DND-41 (cell line): ENCODE results near the gene MFSD12.

Source experiments
- ATAC-seq: fragments of 200-7000 bp; cut with Tn5 transposase; 3 replicates; pipeline ENCODE4 v1.9.1; 2021; ENCODE audit warnings: low read depth; ENCODE audit not compliant: insufficient read depth
- DNase-seq: peaks from one replicate; pipeline ENCODE4 v3.0.0-alpha.2; 2020
- H2AFZ ChIP-seq: 2 replicates; pipeline ENCODE4 v1.6.0; 2012; ENCODE audit warnings: low read depth, low read length
- H3K27ac ChIP-seq: 2 replicates; pipeline ENCODE4 v1.5.1; 2012; ENCODE audit warnings: low read length, inconsistent platforms
- H3K27me3 ChIP-seq: fragments of 200-600 bp; sonication (generic); 2 replicates; pipeline ENCODE4 v1.6.0; 2012; ENCODE audit warnings: low read length, mild to moderate bottlenecking, inconsistent platforms; ENCODE audit not compliant: insufficient read depth, poor library complexity
- H3K36me3 ChIP-seq: 2 replicates; pipeline ENCODE4 v1.5.1; 2012; ENCODE audit warnings: low read length, inconsistent platforms; ENCODE audit not compliant: insufficient read depth
- H3K4me1 ChIP-seq: 2 replicates; pipeline ENCODE4 v1.5.1; 2012; ENCODE audit warnings: mild to moderate bottlenecking, low read length; ENCODE audit not compliant: insufficient read depth
- H3K4me2 ChIP-seq: 2 replicates; pipeline ENCODE4 v1.6.0; 2012; ENCODE audit warnings: mild to moderate bottlenecking, moderate library complexity, low read length, inconsistent platforms; ENCODE audit not compliant: insufficient read depth
- H3K4me3 ChIP-seq, 2 experiments: fragments of 200-600 bp in 1 of 2; shearing (Covaris generic) in 1 of 2; 2 replicates each; pipeline ENCODE4 v1.5.1; 2012 to 2016; ENCODE audit warnings: inconsistent platforms in 2 of 2, low read length in 2 of 2, mild to moderate bottlenecking in 2 of 2, low read depth in 1 of 2, moderate library complexity in 1 of 2
- H3K79me2 ChIP-seq: 2 replicates; pipeline ENCODE4 v1.6.0; 2012; ENCODE audit warnings: low read length, inconsistent platforms; ENCODE audit not compliant: insufficient read depth
- H3K9ac ChIP-seq: 2 replicates; pipeline ENCODE4 v1.6.0; 2012; ENCODE audit warnings: low read depth, mild to moderate bottlenecking, inconsistent platforms, low read length, moderate library complexity
- H3K9me3 ChIP-seq: 2 replicates; pipeline ENCODE4 v1.5.1; 2012; ENCODE audit warnings: low read length, moderate library complexity, mild to moderate bottlenecking, inconsistent platforms; ENCODE audit not compliant: insufficient read depth, severe bottlenecking
- H4K20me1 ChIP-seq: 2 replicates; pipeline ENCODE4 v1.6.0; 2012; ENCODE audit warnings: low read length; ENCODE audit not compliant: insufficient read depth
- CTCF ChIP-seq: IDR thresholded peaks from 2 replicates; pipeline ENCODE4 v1.5.1; 2012; ENCODE audit warnings: borderline replicate concordance, low read length, moderate library complexity, mild to moderate bottlenecking; ENCODE audit not compliant: poor library complexity, severe bottlenecking; ENCODE audit errors: extremely low read depth
- EZH2 ChIP-seq: IDR thresholded peaks from 3 replicates; pipeline ENCODE4 v1.6.1; 2012; ENCODE audit warnings: borderline replicate concordance, low read depth, mild to moderate bottlenecking, moderate library complexity, low read length, inconsistent platforms; ENCODE audit not compliant: severe bottlenecking

MFSD12 gene

GRCh38 chr19:3557461-3558248 is at the start of gene MFSD12:
MFSD12 (minus strand) TSS chr19:3557586; CDS start chr19:3557403, 183 bp downstream.
- peak within 1 kb of the TSS; percentile 95 for H3K4me2 ChIP-seq
- no peak for TF ChIP-seq CTCF
- TF ChIP-seq EZH2 = no peak
- peak within 1 kb of the TSS; percentile 64 to 77; a peak in 3 of 4 replicates for H3K4me3 ChIP-seq
- peak; percentile 94 for DNase-seq
- peak; percentile 90 for ATAC-seq
- peaks cover 19% of the 10 kb centered on the region for H4K20me1 ChIP-seq
- peak within 1 kb of the TSS; percentile 74 for H3K9ac ChIP-seq
- H3K27me3 ChIP-seq = no peaks in the 10 kb centered on the region
- H2AFZ ChIP-seq = peak within 1 kb of the TSS; percentile 98
- no peaks in the 10 kb centered on the region for H3K9me3 ChIP-seq
- H3K36me3 ChIP-seq = no peaks in the 10 kb centered on the region; the same call in 1 of the 2 replicates
- peak within 1 kb of the TSS; percentile 79 for H3K27ac ChIP-seq
- H3K4me1 ChIP-seq = peaks cover 50% of the 10 kb centered on the region
- H3K79me2 ChIP-seq = peaks cover 32% of the 10 kb centered on the region

GRCh38 chr19:3606690-3607289 is 49.4 kb upstream of the MFSD12 start, which contains the start of gene TBXA2R:
TBXA2R (minus strand) TSS chr19:3606875; CDS start chr19:3600634, 6,241 bp downstream.
- Histone ChIP-seq H4K20me1 (no peaks in the 10 kb centered on the region), H3K4me2 (no peak within 1 kb of the TSS), H3K27ac (no peak within 1 kb of the TSS), H3K4me1 (no peaks in the 10 kb centered on the region), H3K36me3 (peaks cover 14% of the 10 kb centered on the region), H3K79me2 (no peaks in the 10 kb centered on the region), H3K27me3 (no peaks in the 10 kb centered on the region), H2AFZ (no peak within 1 kb of the TSS), H3K9ac (no peak within 1 kb of the TSS), H3K9me3 (no peaks in the 10 kb centered on the region), H3K4me3 (no peak within 1 kb of the TSS)
- TF ChIP-seq EZH2 = no peak
- TF ChIP-seq CTCF = no peak
- DNase-seq = no peak
- no peak for ATAC-seq

- no peak for TF ChIP-seq CTCF
- no peak for TF ChIP-seq EZH2
- Histone ChIP-seq H3K79me2 (no peaks in the 10 kb centered on the region), H4K20me1 (no peaks in the 10 kb centered on the region), H3K9ac (no peak overlapping the region), H3K4me1 (no peaks in the 10 kb centered on the region), H3K27ac (no peak overlapping the region), H2AFZ (no peak overlapping the region), H3K27me3 (no peaks in the 10 kb centered on the region), H3K36me3 (peaks cover 9% of the 10 kb centered on the region), H3K4me2 (no peak overlapping the region), H3K4me3 (no peak overlapping the region), H3K9me3 (no peaks in the 10 kb centered on the region)
- DNase-seq (no peak), ATAC-seq (no peak)
Measured at GRCh38 chr19:3606174-3606689, 48.8 kb upstream of the MFSD12 start.
